NCI-H2196 (cell line): Measurements from ENCODE around the gene SLC44A1.
A peak's percentile ranks its signal among the peaks of the same experiment; 100 is the strongest.
"Not testable (repeated sequence)": the region's sequence is repeated elsewhere in the genome, so short reads cannot be mapped to it uniquely, and the experiment has no call there.

ENCODE experiments used
- DNase-seq: peaks from one replicate; lab custom pipeline; 2025; ENCODE audit not compliant: unreplicated experiment; lab: John Stamatoyannopoulos, UW

Gene SLC44A1

GRCh38 chr9:105242062-105242461 lies 2.4 kb upstream of the SLC44A1 start:
- DNase-seq, result no peak

GRCh38 chr9:105242557-105242956 lies 1.9 kb upstream of the SLC44A1 start:
- DNase-seq, result no peak

- DNase-seq, result no peak
Observed at GRCh38 chr9:105243015-105243686, 1.3 kb upstream of the SLC44A1 start.

GRCh38 chr9:105244734-105245028 lies 230 bp downstream of the SLC44A1 start:
- no peak for DNase-seq

GRCh38 chr9:105245029-105245890 lies 809 bp downstream of the SLC44A1 start:
- DNase-seq, result peak; percentile 47

- DNase-seq, result no peak
Observed at GRCh38 chr9:105245891-105246161, 1.4 kb downstream of the SLC44A1 start.

- DNase-seq, result no peak
Observed at GRCh38 chr9:105246656-105247173, 2.3 kb downstream of the SLC44A1 start.

- no peak for DNase-seq
Observed at GRCh38 chr9:105248691-105249090, 4.2 kb downstream of the SLC44A1 start.

GRCh38 chr9:105251133-105251532 lies 6.7 kb downstream of the SLC44A1 start:
- no peak for DNase-seq

- DNase-seq, result no peak
Observed at GRCh38 chr9:105251733-105252404, 7.4 kb downstream of the SLC44A1 start.

- no peak for DNase-seq
Observed at GRCh38 chr9:105252405-105252756, 7.9 kb downstream of the SLC44A1 start.

- no peak for DNase-seq
Observed at GRCh38 chr9:105254226-105254625, 9.8 kb downstream of the SLC44A1 start.

GRCh38 chr9:105255421-105255820 lies 11.0 kb downstream of the SLC44A1 start:
- DNase-seq, result no peak

- not testable (repeated sequence) for DNase-seq
Observed at GRCh38 chr9:105256569-105256968, 12.1 kb downstream of the SLC44A1 start.

GRCh38 chr9:105257809-105258208 lies 13.4 kb downstream of the SLC44A1 start:
- DNase-seq, result no peak

GRCh38 chr9:105258225-105258737 lies 13.8 kb downstream of the SLC44A1 start:
- no peak for DNase-seq

- no peak for DNase-seq
Observed at GRCh38 chr9:105259274-105259673, 14.8 kb downstream of the SLC44A1 start.

GRCh38 chr9:105259731-105260612 lies 15.5 kb downstream of the SLC44A1 start:
- no peak for DNase-seq

GRCh38 chr9:105262497-105262896 lies 18.0 kb downstream of the SLC44A1 start:
- DNase-seq, result no peak

GRCh38 chr9:105264380-105264779 lies 19.9 kb downstream of the SLC44A1 start:
- DNase-seq, result no peak

GRCh38 chr9:105268254-105268653 lies 23.8 kb downstream of the SLC44A1 start:
- DNase-seq, result not testable (repeated sequence)
